ENCODE measurements around the gene ARHGAP1. TPM values are rescaled to one million over a fixed set of nuclear protein-coding genes. Genes with fewer than 3 reads are reported as not detected.

Gene ARHGAP1
- polyA plus RNA-seq, 1 donor from 2014 or later, result 9.3 TPM

DNA sequence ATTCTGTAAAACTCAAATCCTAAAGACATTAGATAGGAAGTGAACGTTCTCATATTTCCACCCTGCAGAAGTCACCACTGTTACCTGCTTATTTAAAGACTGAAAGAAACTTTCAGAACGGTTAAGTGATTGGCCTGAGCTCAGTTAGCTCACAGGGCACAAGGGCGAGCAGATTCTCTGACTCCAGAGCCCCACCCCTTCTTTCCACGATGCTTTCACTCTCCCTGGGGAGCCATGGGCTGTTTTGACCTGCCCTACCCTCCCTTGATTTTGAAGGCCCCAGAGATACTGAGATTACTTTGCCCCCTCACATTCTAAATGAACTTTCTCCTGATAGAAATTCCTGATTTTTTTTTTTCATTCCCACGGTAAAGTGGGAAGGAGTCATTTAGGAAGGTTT is 33.9 kb downstream of the ARHGAP1 start (continued):
- TF ChIP-seq EZH2 (IDR thresholded peaks at IDR 0.05; ENCODE audit: borderline replicate concordance, insufficient read depth, low read length, poor library complexity, severe bottlenecking) (no peak), POLR2AphosphoS5 (IDR thresholded peaks at IDR 0.05) (no peak), RAD21 (conservative IDR thresholded peaks at IDR 0.05) (no peak)

- Histone ChIP-seq H3K27me3 (ENCODE audit: insufficient read depth, low read depth, low read length) (no peaks in the 10 kb centered on the region), H3K27ac (ENCODE audit: low read length) (no peak overlapping the region), H4K20me1 (ENCODE audit: insufficient read depth) (no peaks in the 10 kb centered on the region), H3K4me3 (ENCODE audit: low read length) (no peak overlapping the region), H3K9ac (ENCODE audit: low read length) (no peak overlapping the region), H3K36me3 (ENCODE audit: insufficient read depth, low read length) (no peaks in the 10 kb centered on the region), H3K4me2 (ENCODE audit: low read length) (no peak overlapping the region), H3K9me2 (ENCODE audit: insufficient read depth, low read length) (no peaks in the 10 kb centered on the region), H3K9me3 (ENCODE audit: low read length) (no peaks in the 10 kb centered on the region), H3F3A (ENCODE audit: insufficient read depth, low read length, poor library complexity, severe bottlenecking) (no peaks in the 10 kb centered on the region), H2AFZ (ENCODE audit: low read depth, low read length) (no peak overlapping the region), H3K79me2 (replicated peaks; ENCODE audit: insufficient read depth, low read length) (no peaks in the 10 kb centered on the region)
- TF ChIP-seq CTCF (IDR thresholded peaks at IDR 0.05; ENCODE audit: poor library complexity, severe bottlenecking), result no peak
- no peak for TF ChIP-seq POLR2AphosphoS5 (IDR thresholded peaks at IDR 0.05)
- no peak for TF ChIP-seq EP300 (conservative IDR thresholded peaks at IDR 0.05; ENCODE audit: poor library complexity, severe bottlenecking)
- TF ChIP-seq EZH2 (IDR thresholded peaks at IDR 0.05; ENCODE audit: borderline replicate concordance, insufficient read depth, low read length, poor library complexity, severe bottlenecking), result no peak
- TF ChIP-seq REST (IDR thresholded peaks at IDR 0.05; ENCODE audit: borderline replicate concordance), result no peak
- TF ChIP-seq MXI1 (conservative IDR thresholded peaks at IDR 0.05; ENCODE audit: poor library complexity, severe bottlenecking), result no peak
- TF ChIP-seq SMC3 (conservative IDR thresholded peaks at IDR 0.05; ENCODE audit: poor library complexity), result no peak
- no peak for TF ChIP-seq RAD21 (conservative IDR thresholded peaks at IDR 0.05)
- no peak for TF ChIP-seq TAF1 (IDR thresholded peaks at IDR 0.05; ENCODE audit: low read depth)
Observed at GRCh38 chr11:46665356-46665755, 35.1 kb downstream of the ARHGAP1 start.

GRCh38 chr11:46664612-46665011 is 35.8 kb downstream of the ARHGAP1 start:
- Histone ChIP-seq H3K9me2 (ENCODE audit: insufficient read depth, low read length) (no peaks in the 10 kb centered on the region), H3K4me2 (ENCODE audit: low read length) (no peak overlapping the region), H3K4me3 (ENCODE audit: low read length) (no peak overlapping the region), H3K9me3 (ENCODE audit: low read length) (no peaks in the 10 kb centered on the region), H3K9ac (ENCODE audit: low read length) (no peak overlapping the region), H4K20me1 (ENCODE audit: insufficient read depth) (no peaks in the 10 kb centered on the region), H3K27ac (ENCODE audit: low read length) (no peak overlapping the region), H3F3A (ENCODE audit: insufficient read depth, low read length, poor library complexity, severe bottlenecking) (no peaks in the 10 kb centered on the region), H3K36me3 (ENCODE audit: insufficient read depth, low read length) (no peaks in the 10 kb centered on the region), H3K27me3 (ENCODE audit: insufficient read depth, low read depth, low read length) (no peaks in the 10 kb centered on the region), H3K79me2 (replicated peaks; ENCODE audit: insufficient read depth, low read length) (no peaks in the 10 kb centered on the region), H2AFZ (ENCODE audit: low read depth, low read length) (no peak overlapping the region)
- TF ChIP-seq REST (IDR thresholded peaks at IDR 0.05; ENCODE audit: borderline replicate concordance) (no peak), MXI1 (conservative IDR thresholded peaks at IDR 0.05; ENCODE audit: poor library complexity, severe bottlenecking) (no peak), CTCF (IDR thresholded peaks at IDR 0.05; ENCODE audit: poor library complexity, severe bottlenecking) (no peak), POLR2AphosphoS5 (IDR thresholded peaks at IDR 0.05) (no peak), EP300 (conservative IDR thresholded peaks at IDR 0.05; ENCODE audit: poor library complexity, severe bottlenecking) (no peak), RAD21 (conservative IDR thresholded peaks at IDR 0.05) (no peak), TAF1 (IDR thresholded peaks at IDR 0.05; ENCODE audit: low read depth) (no peak), SMC3 (conservative IDR thresholded peaks at IDR 0.05; ENCODE audit: poor library complexity) (no peak), EZH2 (IDR thresholded peaks at IDR 0.05; ENCODE audit: borderline replicate concordance, insufficient read depth, low read length, poor library complexity, severe bottlenecking) (no peak)

Data from neural cell (in vitro differentiated cells).